Natural killer cell (primary cell): ENCODE data around the gene LRRC26. TPM values are rescaled to one million over a fixed set of nuclear protein-coding genes. Genes with fewer than 3 reads are reported as not detected.
"Not testable (repeated sequence)": the region's sequence is repeated elsewhere in the genome, so short reads cannot be mapped to it uniquely, and the experiment has no call there.

Experiments
- ATAC-seq, 3 donors: fragments of 150-1000 bp in 2 of 3; fragments of 200-7000 bp in 1 of 3; cut with Tn5 transposase; 1 replicate in 1 of 3; 2 replicates in 2 of 3; pipeline ENCODE4 v1.10.0; 2021; ENCODE audit warnings: mild to moderate bottlenecking in 2 of 3, moderate library complexity in 2 of 3
- DNase-seq, 2 donors: peaks; one replicate each; pipeline versions ENCODE4 v3.0.0 to v3.0.0-alpha.2; 2013 to 2021; ENCODE audit warnings: mixed read lengths in 1 of 2
- H3K27ac ChIP-seq: one replicate; pipeline ENCODE4 v1.5.1; 2013; ENCODE audit warnings: mild to moderate bottlenecking, low read length
- H3K27me3 ChIP-seq: one replicate; pipeline ENCODE4 v1.6.1; 2013; ENCODE audit warnings: low read length; ENCODE audit not compliant: control insufficient read depth, insufficient read depth
- H3K36me3 ChIP-seq: one replicate; pipeline ENCODE4 v1.6.1; 2013; ENCODE audit warnings: low read length; ENCODE audit not compliant: control insufficient read depth, insufficient read depth
- H3K4me1 ChIP-seq: one replicate; pipeline ENCODE4 v1.6.1; 2013; ENCODE audit warnings: low read length; ENCODE audit not compliant: control insufficient read depth, insufficient read depth
- H3K4me3 ChIP-seq: one replicate; pipeline ENCODE4 v1.5.1; 2013; ENCODE audit warnings: low read length
- H3K9me3 ChIP-seq: one replicate; pipeline ENCODE4 v1.6.1; 2013; ENCODE audit warnings: low read length; ENCODE audit not compliant: control insufficient read depth, insufficient read depth
- H3K27ac Mint-ChIP-seq, 2 donors: one replicate each; pipeline ENCODE4 v1.8.0; 2022; ENCODE audit warnings: mild to moderate bottlenecking in 2 of 2, mixed read lengths in 2 of 2, moderate library complexity in 1 of 2
- H3K27me3 Mint-ChIP-seq, 2 donors: one replicate each; pipeline ENCODE4 v1.8.0; 2022; ENCODE audit warnings: low read depth in 2 of 2, mixed read lengths in 2 of 2
- H3K36me3 Mint-ChIP-seq: one replicate; pipeline ENCODE4 v1.8.0; 2022; ENCODE audit warnings: mixed read lengths
- H3K4me1 Mint-ChIP-seq, 2 donors: one replicate each; pipeline ENCODE4 v1.8.0; 2022; ENCODE audit warnings: mixed read lengths in 2 of 2
- H3K4me3 Mint-ChIP-seq: one replicate; pipeline ENCODE4 v1.8.0; 2022; ENCODE audit warnings: mild to moderate bottlenecking, moderate library complexity, mixed read lengths
- H3K9me3 Mint-ChIP-seq, 2 donors: one replicate each; pipeline ENCODE4 v1.8.0; 2022; ENCODE audit warnings: mixed read lengths in 2 of 2
- WGBS: methylation state at CpG from one replicate; pipeline ENCODE4 v1.1.7; 2013; ENCODE audit warnings: missing lambda C conversion rate; ENCODE audit not compliant: insufficient coverage; 5-methylcytosine and 5-hydroxymethylcytosine counted together
- intact Hi-C: fragments of 100-400 bp; cut with micrococcal nuclease; formaldehyde crosslinking; loops from one replicate; pipeline ENCODE4 v1.14.2; 2022
- total RNA-seq, 4 donors: library from RNA; stranded (reverse); fragments of 120-200 nt in 1 of 4; gene quantifications; one replicate each; pipeline versions ENCODE4 v1.2.3 to v1.2.4, GENCODE V29; 2013 to 2022

LRRC26 gene
- total RNA-seq, 3 donors from 2014 or later (not counting 1 experiment from before 2014, with no cell fraction given) = not detected

DNA sequence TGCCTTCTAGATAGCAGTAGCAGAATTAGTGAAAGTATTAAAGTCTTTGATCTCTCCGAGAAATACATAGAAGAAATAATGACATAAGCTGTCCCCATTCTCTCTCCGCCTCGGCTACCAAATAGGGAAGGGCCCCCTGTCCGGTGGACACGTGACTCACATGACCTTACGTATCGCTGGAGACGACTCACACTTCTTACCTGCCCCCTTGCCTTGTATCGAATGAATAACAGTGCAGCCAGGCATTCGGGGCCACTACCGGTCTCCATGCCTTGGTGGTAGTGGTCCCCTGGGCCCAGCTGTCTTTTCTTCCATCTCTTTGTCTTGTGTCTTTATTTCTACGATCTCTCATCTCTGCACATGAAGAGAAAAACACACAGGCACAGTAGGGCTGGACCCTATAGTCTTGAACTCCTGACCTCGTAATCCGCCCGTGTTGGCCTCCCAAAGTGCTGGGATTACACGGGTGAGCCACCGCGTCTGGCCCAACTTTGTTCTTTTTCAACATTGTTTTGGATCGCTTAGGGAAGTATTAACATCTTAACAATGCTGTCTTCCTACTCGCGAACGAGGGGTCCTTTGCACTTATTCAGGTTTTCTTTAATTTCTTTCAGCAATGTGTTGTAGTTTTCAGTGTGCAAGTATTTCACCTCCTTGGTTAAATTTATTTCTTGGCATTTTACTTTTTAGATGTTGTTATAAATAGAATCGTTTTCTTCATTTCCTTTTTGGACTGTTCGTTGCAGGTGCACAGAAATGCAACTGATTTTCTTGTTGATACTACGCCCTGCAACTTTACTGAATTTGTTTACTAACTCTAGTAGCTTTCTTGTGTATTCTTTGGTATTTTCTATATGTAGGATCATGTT, 47.7 kb downstream of the LRRC26 start:
- H3K9me3 ChIP-seq, H3K27me3 Mint-ChIP-seq, ATAC-seq, H3K36me3 ChIP-seq, H3K27ac Mint-ChIP-seq, H3K27me3 ChIP-seq, H3K27ac ChIP-seq, DNase-seq, H3K36me3 Mint-ChIP-seq, H3K9me3 Mint-ChIP-seq, H3K4me3 ChIP-seq, H3K4me1 ChIP-seq, intact Hi-C loops: not testable (repeated sequence)
- 69% methylated on average over 11 of the region's 25 CpGs for WGBS
- H3K4me1 Mint-ChIP-seq = peaks cover 6 to 11% of the 10 kb centered on the region in 2 donors
- peak overlapping the region; percentile 10 for H3K4me3 Mint-ChIP-seq

Other genes with a start within 250 kb of the LRRC26 start
- 100 to 1,000 TPM; 117 to 144 (median 136) TPM for gene FBXW5, start 225.3 kb downstream of the LRRC26 start, total RNA-seq
- 1 to 10 TPM; 3.9 to 8.5 (median 7.3) TPM for gene C8G, start 224.8 kb downstream of the LRRC26 start, total RNA-seq
- gene LCN12, start 217.8 kb downstream of the LRRC26 start, total RNA-seq = 10 to 100 TPM in 1 of 3 donors, 1 to 10 TPM in 2; 9.2 to 11.3 (median 9.8) TPM
- gene PTGDS, start 192.5 kb downstream of the LRRC26 start, total RNA-seq = 100 to 1,000 TPM; 157 to 361 (median 296) TPM
- gene LCNL1, start 187.1 kb downstream of the LRRC26 start, total RNA-seq = 1 to 10 TPM; 4.9 to 8.4 (median 8.2) TPM
- 100 to 1,000 TPM; 161 to 188 (median 161) TPM for gene PAXX, start 177.6 kb downstream of the LRRC26 start, total RNA-seq
- gene CLIC3, start 173.5 kb downstream of the LRRC26 start, total RNA-seq = 100 to 1,000 TPM; 144 to 286 (median 161) TPM
- 100 to 1,000 TPM; 356 to 416 (median 357) TPM for gene ABCA2, start 141.8 kb downstream of the LRRC26 start, total RNA-seq
- 1 to 10 TPM in 2 of 3 donors, under 1 TPM in 1; 0.99 to 5.1 (median 3.9) TPM for gene FUT7, start 138.0 kb downstream of the LRRC26 start, total RNA-seq
- gene NPDC1, start 123.9 kb downstream of the LRRC26 start, total RNA-seq = 1 to 10 TPM in 2 of 3 donors, under 1 TPM in 1; 0.87 to 5.6 (median 3.4) TPM
- gene ENTPD2, start 116.0 kb downstream of the LRRC26 start, total RNA-seq = not detected
- 1 to 10 TPM in 2 of 3 donors, under 1 TPM in 1; 0.59 to 2.6 (median 1.0) TPM for gene SAPCD2, start 99.5 kb downstream of the LRRC26 start, total RNA-seq
- 10 to 100 TPM; 10.5 to 25.8 (median 19.3) TPM for gene UAP1L1, start 92.5 kb downstream of the LRRC26 start, total RNA-seq
- gene MAN1B1, start 83.1 kb downstream of the LRRC26 start, total RNA-seq = 10 to 100 TPM; 75.1 to 99.4 (median 80.4) TPM
- 100 to 1,000 TPM; 233 to 264 (median 251) TPM for gene DPP7, start 55.3 kb downstream of the LRRC26 start, total RNA-seq
- not detected for gene GRIN1, start 30.9 kb downstream of the LRRC26 start, total RNA-seq
- not detected for gene TMEM210, start 2.0 kb upstream of the LRRC26 start, total RNA-seq
- 100 to 1,000 TPM; 146 to 172 (median 171) TPM for gene ANAPC2, start 18.5 kb upstream of the LRRC26 start, total RNA-seq
- 10 to 100 TPM; 45.1 to 53.5 (median 52.2) TPM for gene SSNA1, start 18.6 kb upstream of the LRRC26 start, total RNA-seq
- gene TPRN, start 30.7 kb upstream of the LRRC26 start, total RNA-seq = 10 to 100 TPM in 1 of 3 donors, 1 to 10 TPM in 2; 8.2 to 10.6 (median 8.4) TPM
- 10 to 100 TPM; 22.1 to 30.5 (median 27.1) TPM for gene TMEM203, start 35.6 kb upstream of the LRRC26 start, total RNA-seq
- 10 to 100 TPM; 31.1 to 36.0 (median 31.9) TPM for gene NDOR1, start 35.6 kb upstream of the LRRC26 start, total RNA-seq
- gene RNF208, start 52.2 kb upstream of the LRRC26 start, total RNA-seq = 1 to 10 TPM in 1 of 3 donors, under 1 TPM in 2; 0.82 to 1.6 (median 0.93) TPM
- gene CYSRT1, start 55.1 kb upstream of the LRRC26 start, total RNA-seq = under 1 TPM in 1 of 3 donors, not detected in 2; 0.38 TPM
- not detected for gene RNF224, start 57.5 kb upstream of the LRRC26 start, total RNA-seq
- gene SLC34A3, start 60.9 kb upstream of the LRRC26 start, total RNA-seq = not detected
- gene TUBB4B, start 71.2 kb upstream of the LRRC26 start, total RNA-seq = 100 to 1,000 TPM in 1 of 3 donors, 10 to 100 TPM in 2; 84.4 to 121 (median 93.9) TPM
- gene STPG3, start 81.2 kb upstream of the LRRC26 start, total RNA-seq = not detected
- gene NELFB, start 85.3 kb upstream of the LRRC26 start, total RNA-seq = 10 to 100 TPM; 42.9 to 53.8 (median 52.6) TPM
- gene TOR4A, start 107.7 kb upstream of the LRRC26 start, total RNA-seq = 10 to 100 TPM; 16.3 to 24.6 (median 19.2) TPM
- gene NRARP, start 132.2 kb upstream of the LRRC26 start, total RNA-seq = 1 to 10 TPM in 2 of 3 donors, under 1 TPM in 1; 0.88 to 2.3 (median 1.2) TPM